Activated CD8-positive, alpha-beta T cell treated with anti-CD3 and anti-CD28 coated beads for 36 hours (primary cell): ENCODE results near the gene JHY. TPM values are rescaled to one million over a fixed set of nuclear protein-coding genes. Genes with fewer than 3 reads are reported as not detected.

Source experiments
- ATAC-seq: fragments of 200-7000 bp; cut with Tn5 transposase; one replicate; pipeline ENCODE4 v1.10.0; 2021; ENCODE audit warnings: mild to moderate bottlenecking, moderate library complexity
- CTCF ChIA-PET: fragments of 350-600 bp; sonication (Branson Sonifier 250); formaldehyde crosslinking; loops from one replicate; lab custom pipeline; 2021; ENCODE audit warnings: antibody characterized with exemption; lab: Charles Lee
- POLR2A ChIA-PET: fragments of 350-600 bp; sonication (Branson Sonifier 250); formaldehyde crosslinking; loops from one replicate; lab custom pipeline; 2021; ENCODE audit warnings: antibody characterized with exemption; lab: Charles Lee
- DNase-seq: peaks from one replicate; pipeline ENCODE4 v3.0.0-alpha.2; 2020
- H3K27ac Mint-ChIP-seq: one replicate; pipeline ENCODE4 v1.8.0; 2021; ENCODE audit warnings: mild to moderate bottlenecking, mixed read lengths
- H3K27me3 Mint-ChIP-seq: one replicate; pipeline ENCODE4 v1.8.0; 2021; ENCODE audit warnings: mixed read lengths
- H3K36me3 Mint-ChIP-seq: one replicate; pipeline ENCODE4 v1.8.0; 2021; ENCODE audit warnings: low read depth, mixed read lengths
- H3K4me1 Mint-ChIP-seq: one replicate; pipeline ENCODE4 v1.8.0; 2021; ENCODE audit warnings: low read depth, mixed read lengths
- H3K4me3 Mint-ChIP-seq: one replicate; pipeline ENCODE4 v1.8.0; 2021; ENCODE audit warnings: mild to moderate bottlenecking, moderate library complexity, mixed read lengths
- H3K9me3 Mint-ChIP-seq: one replicate; pipeline ENCODE4 v1.8.0; 2021; ENCODE audit warnings: mixed read lengths
- intact Hi-C: fragments of 100-400 bp; cut with micrococcal nuclease; formaldehyde crosslinking; loops from one replicate; pipeline ENCODE4 v1.10.0; 2022
- total RNA-seq, 2 experiments: library from RNA; stranded (reverse); gene quantifications; one replicate each; pipeline ENCODE4 v1.2.3, GENCODE V29; 2021
- TF ChIP-seq, protein P1 (sequence below): fragments of 200-600 bp; IDR thresholded peaks from one replicate; pipeline ENCODE4 v1.8.0; 2022; ENCODE audit warnings: antibody characterized with exemption, mild to moderate bottlenecking

Gene JHY
- total RNA-seq, 2 experiments from 2014 or later, result 1.3 to 1.8 TPM

DNA sequence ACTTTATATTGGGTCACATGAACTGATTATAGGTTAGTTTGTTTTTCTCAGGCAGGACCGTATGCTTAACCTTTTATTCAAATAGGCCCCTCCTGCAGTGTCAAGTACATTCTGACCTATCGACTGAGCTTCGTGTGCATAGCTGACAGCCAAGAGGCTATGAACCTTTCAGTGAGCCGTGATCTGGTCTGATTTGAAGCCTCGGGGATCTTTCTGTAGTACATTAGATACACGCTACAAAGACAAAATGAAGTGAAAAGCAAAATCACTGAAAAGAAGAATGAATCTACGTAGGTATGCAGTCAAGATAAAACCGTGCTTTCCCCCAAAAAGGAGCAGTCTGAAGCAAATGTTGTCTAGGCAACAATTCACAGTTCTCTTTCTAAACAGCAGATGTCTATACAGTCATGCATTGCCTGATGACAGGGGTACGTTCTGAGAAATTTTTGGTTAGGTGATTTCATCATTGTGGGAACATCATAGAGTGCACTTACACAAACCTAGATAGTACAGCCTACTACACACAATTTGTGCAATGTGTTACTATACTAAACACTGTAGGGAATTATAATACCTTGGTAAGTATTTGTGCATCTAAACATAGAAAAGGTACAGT, 18.1 kb downstream of the JHY start:
- H3K4me1 Mint-ChIP-seq, result no peaks in the 10 kb centered on the region
- POLR2A ChIA-PET, result no interaction called here
- H3K36me3 Mint-ChIP-seq, result no peaks in the 10 kb centered on the region
- peak; percentile 79 for ATAC-seq
- TF ChIP-seq, protein P1, sequence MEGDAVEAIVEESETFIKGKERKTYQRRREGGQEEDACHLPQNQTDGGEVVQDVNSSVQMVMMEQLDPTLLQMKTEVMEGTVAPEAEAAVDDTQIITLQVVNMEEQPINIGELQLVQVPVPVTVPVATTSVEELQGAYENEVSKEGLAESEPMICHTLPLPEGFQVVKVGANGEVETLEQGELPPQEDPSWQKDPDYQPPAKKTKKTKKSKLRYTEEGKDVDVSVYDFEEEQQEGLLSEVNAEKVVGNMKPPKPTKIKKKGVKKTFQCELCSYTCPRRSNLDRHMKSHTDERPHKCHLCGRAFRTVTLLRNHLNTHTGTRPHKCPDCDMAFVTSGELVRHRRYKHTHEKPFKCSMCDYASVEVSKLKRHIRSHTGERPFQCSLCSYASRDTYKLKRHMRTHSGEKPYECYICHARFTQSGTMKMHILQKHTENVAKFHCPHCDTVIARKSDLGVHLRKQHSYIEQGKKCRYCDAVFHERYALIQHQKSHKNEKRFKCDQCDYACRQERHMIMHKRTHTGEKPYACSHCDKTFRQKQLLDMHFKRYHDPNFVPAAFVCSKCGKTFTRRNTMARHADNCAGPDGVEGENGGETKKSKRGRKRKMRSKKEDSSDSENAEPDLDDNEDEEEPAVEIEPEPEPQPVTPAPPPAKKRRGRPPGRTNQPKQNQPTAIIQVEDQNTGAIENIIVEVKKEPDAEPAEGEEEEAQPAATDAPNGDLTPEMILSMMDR, result no peak
- H3K27ac Mint-ChIP-seq, result no peak overlapping the region
- H3K4me3 Mint-ChIP-seq, result no peak overlapping the region
- no peak for DNase-seq
- H3K27me3 Mint-ChIP-seq, result no peaks in the 10 kb centered on the region
- no peaks in the 10 kb centered on the region for H3K9me3 Mint-ChIP-seq
- CTCF ChIA-PET, result interaction anchor here (0.7 to 1.9 kb wide), 4 partner anchors 16 to 122 kb away, joined by 3 to 6 read pairs (median 4); no protein-coding TSS in a partner anchor
- intact Hi-C loops, result no loop called here

GRCh38 chr11:122902951-122903350, 20.4 kb downstream of the JHY start:
- POLR2A ChIA-PET, result no interaction called here

DNA sequence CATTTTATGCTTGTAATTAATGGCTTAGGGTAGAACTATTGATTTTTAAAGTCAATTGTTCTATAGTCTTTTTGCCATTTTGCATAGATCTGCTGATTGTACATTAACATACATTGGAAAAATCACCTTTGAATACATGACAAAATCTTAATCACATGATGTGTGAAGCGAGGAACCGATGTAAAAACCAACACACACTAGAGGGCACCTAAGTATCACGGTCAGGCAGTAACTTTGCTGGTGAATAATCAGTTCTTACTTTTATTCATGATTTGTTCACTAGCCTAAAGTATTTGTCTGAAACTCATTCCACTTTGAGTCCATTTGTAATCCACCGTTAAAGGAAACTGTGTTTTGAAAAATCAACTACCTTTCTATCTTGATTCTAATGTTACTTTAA, 28.2 kb downstream of the JHY start:
- Mint-ChIP-seq H3K9me3 (no peaks in the 10 kb centered on the region), H3K4me1 (no peaks in the 10 kb centered on the region), H3K27ac (no peak overlapping the region), H3K36me3 (no peaks in the 10 kb centered on the region), H3K27me3 (no peaks in the 10 kb centered on the region), H3K4me3 (no peak overlapping the region)
- DNase-seq (peak; percentile 27), ATAC-seq (no peak)
- intact Hi-C loops, result no loop called here
- ChIA-PET POLR2A (no interaction called here), CTCF (interaction anchor here (1.5 kb wide), 1 partner anchor 112 kb away, joined by 5 read pairs; no protein-coding TSS in a partner anchor)
- TF ChIP-seq, protein P1, result peak; percentile 41

More at GRCh38 chr11:122902951-122903350, 20.4 kb downstream of the JHY start:
- H3K9me3 Mint-ChIP-seq, result no peaks in the 10 kb centered on the region
- CTCF ChIA-PET, result interaction anchor here (2.0 kb wide), 1 partner anchor 39 kb away, joined by 7 read pairs; no protein-coding TSS in a partner anchor
- no peak for ATAC-seq
- H3K4me1 Mint-ChIP-seq, result no peaks in the 10 kb centered on the region
- no peak overlapping the region for H3K4me3 Mint-ChIP-seq
- H3K27ac Mint-ChIP-seq, result no peak overlapping the region
- intact Hi-C loops, result no loop called here
- no peaks in the 10 kb centered on the region for H3K27me3 Mint-ChIP-seq
- no peak for DNase-seq
- TF ChIP-seq, protein P1, result no peak
- no peaks in the 10 kb centered on the region for H3K36me3 Mint-ChIP-seq

DNA sequence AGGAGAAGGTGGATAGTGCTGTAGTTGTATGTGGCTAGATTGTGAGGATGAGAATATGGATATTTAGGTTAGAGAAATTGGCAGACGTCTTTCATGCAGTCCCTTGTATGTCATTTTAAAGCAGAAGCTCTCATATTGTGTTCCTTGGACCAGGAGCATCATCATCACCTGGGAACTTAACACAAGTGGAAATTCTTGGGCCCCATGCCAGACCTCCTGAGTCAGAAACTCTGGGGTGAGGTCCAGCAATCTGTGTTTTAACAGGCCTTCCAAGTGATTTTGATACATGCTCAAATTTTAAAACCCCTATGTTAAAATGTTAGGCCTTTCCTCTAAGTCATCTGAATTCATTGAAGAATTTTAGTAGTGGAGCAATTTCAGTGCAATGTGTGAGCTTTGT, 34.8 kb downstream of the JHY start:
- intact Hi-C loops, result no loop called here
- CTCF ChIA-PET, result interaction anchor here (1.0 kb wide), 1 partner anchor 16 kb away, joined by 3 read pairs; no protein-coding TSS in a partner anchor

DNA sequence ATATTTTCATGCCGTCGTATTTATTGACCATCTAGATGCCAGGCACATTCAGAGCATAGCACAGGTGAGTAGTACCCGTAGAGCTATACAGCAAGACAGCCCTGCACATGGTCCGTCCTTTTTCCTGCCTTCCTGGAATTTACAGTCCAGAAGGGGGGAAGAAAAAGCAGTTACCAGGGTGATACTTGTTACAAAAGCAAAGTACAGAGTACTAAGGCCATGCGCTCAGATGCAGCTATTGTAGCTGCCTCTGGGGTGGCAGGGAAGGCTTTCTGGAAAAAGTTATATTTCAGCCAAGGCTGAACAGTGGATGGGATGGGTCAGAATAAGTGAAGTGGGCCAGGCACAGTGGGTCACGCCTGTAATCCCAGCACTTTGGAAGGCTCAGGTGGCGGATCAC, 36.2 kb downstream of the JHY start:
- CTCF ChIA-PET, result interaction anchor here (2.0 kb wide), 1 partner anchor 102 kb away, joined by 4 read pairs; no protein-coding TSS in a partner anchor
- H3K27me3 Mint-ChIP-seq, result no peaks in the 10 kb centered on the region
- H3K4me1 Mint-ChIP-seq, result no peaks in the 10 kb centered on the region
- ATAC-seq (no peak), DNase-seq (no peak)
- no peaks in the 10 kb centered on the region for H3K36me3 Mint-ChIP-seq
- POLR2A ChIA-PET, result no interaction called here
- intact Hi-C loops, result no loop called here
- H3K27ac Mint-ChIP-seq, result no peak overlapping the region
- H3K4me3 Mint-ChIP-seq, result no peak overlapping the region
- H3K9me3 Mint-ChIP-seq, result no peaks in the 10 kb centered on the region
- TF ChIP-seq, protein P1, result no peak

More for the DNA sequence above, 34.8 kb downstream of the JHY start:
- ATAC-seq (no peak), DNase-seq (no peak)
- no peak overlapping the region for H3K4me3 Mint-ChIP-seq
- no peaks in the 10 kb centered on the region for H3K36me3 Mint-ChIP-seq
- no peaks in the 10 kb centered on the region for H3K9me3 Mint-ChIP-seq
- H3K27ac Mint-ChIP-seq, result no peak overlapping the region
- no peaks in the 10 kb centered on the region for H3K27me3 Mint-ChIP-seq
- TF ChIP-seq, protein P1, result no peak
- POLR2A ChIA-PET, result no interaction called here
- no peaks in the 10 kb centered on the region for H3K4me1 Mint-ChIP-seq
